ENCODE data around the gene COL5A3.
"Not testable (repeated sequence)": the region's sequence is repeated elsewhere in the genome, so short reads cannot be mapped to it uniquely, and the experiment has no call there.

Gene COL5A3

GRCh38 chr19:10010247-10010691 is at the start of gene COL5A3:
Gene COL5A3 (minus strand): TSS chr19:10010504. CDS start chr19:10010385, 119 bp downstream.
- no peak for DNase-seq

DNA sequence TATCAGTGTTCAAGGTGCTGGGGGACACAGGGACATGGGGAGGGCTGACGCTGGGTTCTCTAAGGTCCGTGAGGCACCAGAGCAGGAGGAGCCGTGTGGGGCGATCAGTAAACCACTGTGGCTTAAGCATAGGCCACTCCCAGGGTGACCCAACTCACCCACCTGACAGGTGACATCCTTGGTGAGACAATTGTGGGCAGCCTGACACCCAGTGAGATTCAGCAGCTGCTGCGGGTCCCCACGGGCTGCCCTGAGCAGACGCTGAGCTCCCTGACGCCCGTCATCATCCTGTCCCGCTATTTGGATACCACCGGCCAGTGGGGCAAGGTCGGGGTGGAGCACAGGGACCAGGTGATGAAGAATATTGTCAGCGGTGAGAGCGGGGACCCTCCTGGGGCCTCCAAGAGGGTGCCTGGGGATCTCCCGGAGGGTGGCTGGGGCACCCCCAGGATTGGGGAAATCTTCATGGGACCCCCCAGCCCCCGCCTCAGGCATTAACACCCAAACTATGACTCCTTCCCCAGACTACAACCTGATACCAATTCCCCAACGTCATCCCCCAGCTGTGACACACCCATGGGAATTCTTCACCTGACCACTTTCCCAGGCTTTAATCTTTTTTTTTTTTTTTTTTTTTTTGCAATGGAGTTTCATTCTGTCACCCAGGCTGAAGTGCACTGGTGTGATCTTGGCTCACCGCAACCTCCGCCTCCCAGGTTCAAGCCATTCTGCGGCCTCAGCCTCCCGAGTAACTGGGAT is 42.5 kb upstream of the COL5A3 start:
- DNase-seq = no peak

GRCh38 chr19:10049626-10050025 is 39.3 kb upstream of the COL5A3 start:
- no peak for DNase-seq

DNA sequence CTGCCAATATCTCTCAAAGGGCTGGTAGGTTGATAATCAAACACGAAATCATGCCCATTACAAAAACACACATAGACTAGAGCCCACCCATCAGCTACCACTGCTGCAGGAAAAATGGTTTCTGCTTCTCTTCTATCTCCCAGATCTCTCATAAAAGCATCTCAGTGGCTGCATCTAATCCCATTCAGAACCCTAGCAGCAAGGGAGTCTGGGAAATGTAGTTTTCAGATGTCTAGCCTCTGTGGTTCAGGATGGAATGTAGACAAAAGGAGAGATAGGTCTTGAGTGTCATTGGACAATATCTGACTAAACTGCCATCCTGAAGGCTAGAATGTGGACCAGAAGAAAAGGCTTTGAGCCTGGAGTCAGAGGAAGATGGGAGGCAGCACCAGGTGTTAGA is 35.1 kb upstream of the COL5A3 start:
- no peak for DNase-seq

- no peak for DNase-seq
These were observed 34.1 kb upstream of the COL5A3 start for GRCh38 chr19:10044390-10044789.

DNA sequence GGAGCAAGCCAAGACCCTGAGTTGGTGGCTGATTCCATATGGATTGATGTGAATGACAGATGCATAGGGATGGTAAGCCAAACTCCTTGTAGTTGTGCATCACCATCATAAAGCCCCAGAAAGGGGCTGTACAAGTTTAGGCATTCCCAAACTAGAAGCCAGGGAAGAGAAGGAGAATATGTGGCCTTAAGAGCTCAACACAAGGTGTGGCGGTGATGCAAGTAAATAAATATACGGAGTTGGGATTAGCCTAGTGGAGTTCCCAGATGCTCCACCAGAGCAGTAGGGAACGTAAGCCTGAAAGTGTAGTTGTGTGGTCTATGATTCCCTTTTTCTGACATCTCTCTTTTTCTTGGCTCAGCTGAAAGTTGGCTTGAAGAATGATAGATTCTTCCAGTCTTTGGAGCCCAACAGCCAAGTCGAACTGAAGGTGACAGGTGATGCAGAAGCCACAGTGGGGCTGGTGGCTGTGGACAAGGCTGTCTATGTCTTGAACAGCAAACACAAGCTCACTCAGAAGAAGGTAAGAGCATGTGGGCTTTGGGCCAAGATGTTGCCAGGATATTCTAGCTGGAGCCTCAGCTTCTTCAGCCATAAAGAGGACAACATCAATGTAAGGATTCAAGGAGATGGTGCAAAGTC is 33.1 kb upstream of the COL5A3 start:
- no peak for DNase-seq

- DNase-seq = no peak
These were observed 27.5 kb upstream of the COL5A3 start for GRCh38 chr19:10037809-10038208.

GRCh38 chr19:10037367-10037766 is 27.1 kb upstream of the COL5A3 start:
- DNase-seq = no peak

- DNase-seq = no peak
These were observed 26.3 kb upstream of the COL5A3 start for GRCh38 chr19:10036601-10037071.

- no peak for DNase-seq
These were observed 23.3 kb upstream of the COL5A3 start for GRCh38 chr19:10033614-10034013.

- peak; percentile 77 for DNase-seq
These were observed 17.1 kb upstream of the COL5A3 start for GRCh38 chr19:10027158-10027997.

- no peak for DNase-seq
These were observed 16.4 kb upstream of the COL5A3 start for GRCh38 chr19:10026744-10027143.

DNA sequence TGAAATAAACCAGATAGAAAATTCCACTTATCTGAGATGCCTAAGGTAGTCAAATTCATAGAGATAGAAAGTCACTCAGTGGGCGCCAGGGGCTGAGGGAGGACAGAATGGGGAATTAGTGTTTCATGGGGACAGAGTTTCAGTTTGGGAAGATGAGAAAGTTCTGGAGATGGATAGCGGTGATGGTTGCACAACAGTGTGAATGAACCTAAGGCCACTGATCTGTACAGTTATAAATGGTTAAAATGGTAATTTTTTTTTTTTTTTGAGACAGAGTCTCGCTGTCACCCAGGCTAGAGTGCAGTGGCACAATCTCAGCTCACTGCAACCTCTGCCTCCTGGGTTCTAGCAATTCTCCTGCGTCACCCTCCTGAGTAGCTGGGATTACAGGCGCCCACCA is 12.8 kb upstream of the COL5A3 start:
- not testable (repeated sequence) for DNase-seq

- DNase-seq = no peak
These were observed 11.6 kb upstream of the COL5A3 start for GRCh38 chr19:10021863-10022262.

DNA sequence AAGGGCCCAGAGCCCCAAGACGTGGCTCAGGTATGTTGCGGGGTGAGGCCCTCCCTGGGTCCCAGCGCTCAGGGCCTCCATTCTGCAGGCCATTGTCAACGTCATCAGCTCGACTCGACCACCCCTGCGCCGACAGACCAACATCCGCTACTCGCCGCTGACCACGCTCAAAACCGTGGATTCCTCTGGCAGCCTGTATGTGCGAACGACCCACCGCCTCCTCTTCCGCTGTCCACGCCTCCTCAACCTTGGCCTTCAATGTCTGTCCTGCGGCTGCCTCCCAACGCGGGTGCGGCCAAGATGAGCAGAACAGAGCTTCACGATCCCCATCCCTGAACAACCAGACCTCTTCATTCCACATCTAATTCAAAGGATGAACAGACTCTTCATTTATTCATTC is 11.1 kb upstream of the COL5A3 start:
- DNase-seq = no peak

DNA sequence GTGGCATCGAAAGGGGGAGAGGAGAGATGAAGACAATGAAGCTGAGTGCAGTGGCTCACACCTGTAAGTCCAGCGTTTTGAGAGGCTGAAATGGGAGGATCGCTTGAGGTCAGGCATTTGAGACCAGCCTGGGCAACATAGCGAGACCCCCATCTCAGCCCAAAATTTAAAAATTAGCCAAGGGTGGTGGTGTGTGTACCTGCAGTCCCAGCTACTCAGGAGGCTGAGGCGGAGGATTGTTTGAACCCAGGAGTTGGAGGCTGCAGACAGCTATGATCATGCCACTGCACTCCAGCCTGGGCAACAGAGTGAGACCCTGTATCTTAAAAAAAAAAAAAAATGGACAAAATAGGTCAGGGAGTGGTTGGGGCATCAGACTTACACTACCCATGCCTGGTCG is 10.5 kb upstream of the COL5A3 start:
- DNase-seq = no peak

GRCh38 chr19:10019246-10019645 is 8.9 kb upstream of the COL5A3 start:
- no peak for DNase-seq

GRCh38 chr19:10018786-10019185 is 8.5 kb upstream of the COL5A3 start:
- no peak for DNase-seq

DNA sequence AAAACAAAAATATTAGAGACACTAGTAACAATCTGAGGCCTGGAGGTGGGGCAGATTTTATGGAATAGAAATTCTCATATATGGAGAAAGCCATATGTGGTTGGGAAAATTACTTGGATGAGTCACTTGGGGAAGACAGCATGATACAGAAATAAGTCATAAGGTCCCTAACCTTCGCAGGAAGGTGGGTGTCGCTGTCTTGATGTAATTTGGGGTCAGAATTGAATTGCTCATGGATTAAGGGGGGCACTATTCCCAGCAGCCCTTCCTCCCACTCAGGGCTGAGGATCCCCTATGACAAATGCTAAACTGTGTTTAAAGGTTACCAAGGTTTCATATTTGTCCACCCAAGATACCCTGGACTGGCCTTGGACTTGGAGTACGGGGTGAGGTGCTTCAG is 8.0 kb upstream of the COL5A3 start:
- no peak for DNase-seq

DNA sequence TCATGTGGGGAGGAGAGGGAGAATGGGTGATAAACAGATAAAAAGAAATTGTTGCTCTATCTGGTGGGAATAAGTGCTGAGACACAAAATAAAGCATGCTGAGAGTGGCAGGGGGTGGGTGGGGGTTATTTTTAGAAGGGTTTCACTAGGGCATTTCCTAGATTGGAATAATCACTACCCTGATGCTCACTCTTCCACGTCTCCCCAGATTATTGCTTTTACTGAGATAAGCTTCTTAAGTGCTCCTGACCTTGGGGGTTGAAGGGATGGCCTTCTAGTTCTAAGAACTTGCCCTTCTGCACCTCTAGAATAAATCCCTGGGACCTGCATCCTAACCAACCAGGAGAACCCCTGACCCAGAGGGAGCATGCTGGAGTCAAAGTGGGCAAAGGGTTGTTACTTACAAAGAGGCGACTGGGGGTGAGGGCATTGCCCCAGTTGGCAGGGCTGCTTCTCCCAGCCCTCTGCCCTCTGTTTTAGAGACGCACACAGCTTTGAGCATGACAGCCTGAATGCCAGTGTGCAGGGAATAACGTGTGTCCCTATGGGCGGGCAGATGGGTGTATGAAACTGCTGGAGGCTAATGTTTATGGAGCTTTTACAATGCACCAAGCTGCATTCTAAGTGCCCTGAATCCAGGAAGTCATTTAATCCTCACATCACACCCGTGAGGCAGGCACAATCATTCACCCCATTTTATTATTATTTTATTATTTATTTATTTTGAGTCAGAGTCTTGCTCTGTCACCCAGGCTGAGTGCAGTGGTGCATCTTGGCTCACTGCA is 3.7 kb upstream of the COL5A3 start:
- no peak for DNase-seq

- no peak for DNase-seq
These were observed 3.0 kb upstream of the COL5A3 start, which contains the start of gene RDH8 for GRCh38 chr19:10013316-10013715. Gene RDH8 (plus strand): TSS chr19:10013483. CDS start chr19:10013498, 15 bp downstream.

- no peak for DNase-seq
These were observed 1.7 kb upstream of the COL5A3 start for GRCh38 chr19:10011974-10012373.

DNA sequence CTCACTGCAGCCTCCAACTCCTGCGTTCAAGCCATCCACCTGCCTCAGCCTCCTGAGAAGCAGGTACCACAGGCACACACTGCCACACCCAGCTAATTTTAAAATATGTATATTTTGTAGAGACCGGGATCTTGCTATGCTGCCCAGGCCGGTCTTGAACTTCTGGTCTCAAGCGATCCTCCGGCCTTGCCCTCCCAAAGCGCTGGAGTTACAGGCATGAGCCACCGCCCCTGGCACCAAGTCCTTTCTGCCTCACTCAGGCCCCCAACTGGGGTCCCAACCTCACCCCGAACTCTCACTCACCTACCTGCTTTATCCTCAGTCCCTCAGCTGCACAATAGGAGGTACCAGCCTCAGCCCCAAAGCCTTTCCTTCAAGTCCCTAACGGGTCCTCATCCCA is 635 bp upstream of the COL5A3 start:
- no peak for DNase-seq
